ENCODE measurements around the gene IGSF5.
A peak's percentile ranks its signal among the peaks of the same experiment; 100 is the strongest.

The IGSF5 gene

DNA sequence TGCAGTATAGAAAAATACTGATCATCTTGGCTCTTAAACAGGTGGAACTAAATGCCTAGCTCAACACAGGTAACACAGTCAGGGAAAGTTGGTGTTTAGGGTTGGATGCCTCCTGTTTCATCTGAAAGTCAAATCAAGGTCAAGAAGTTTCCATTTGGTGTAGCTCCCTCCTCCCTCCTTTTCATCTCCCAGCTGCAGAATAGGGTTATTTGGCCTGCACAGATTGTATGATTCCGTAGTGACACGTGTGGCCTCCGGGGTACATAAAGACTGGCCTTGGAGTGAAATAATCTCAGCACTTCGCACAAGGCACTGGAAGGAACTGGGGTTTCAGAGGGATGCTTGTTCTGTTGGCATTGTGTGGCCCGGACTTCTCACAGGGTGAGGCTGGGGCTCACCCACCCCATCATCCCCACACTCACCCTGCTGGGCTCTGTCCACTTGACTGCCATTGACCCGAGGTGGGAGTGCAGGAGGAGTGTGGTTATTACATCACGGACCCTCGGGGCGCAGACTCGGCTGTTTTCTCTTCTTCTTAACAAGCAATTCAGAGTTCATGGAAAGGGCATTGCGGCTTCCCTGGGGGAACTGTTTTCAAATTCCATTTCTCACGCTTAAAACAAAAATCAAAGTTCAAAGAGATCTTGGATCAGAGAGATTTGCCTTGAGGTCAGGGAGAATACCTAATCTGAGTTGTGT lies 18.4 kb downstream of the IGSF5 start (continued):
- no peak for TF ChIP-seq PRDM2 (tag by site-specific recombination; IDR thresholded peaks at IDR 0.05; ENCODE audit: borderline replicate concordance)

- no peak for TF ChIP-seq ZNF510 (tag by site-specific recombination; IDR thresholded peaks at IDR 0.05; ENCODE audit: insufficient replicate concordance)
- no peaks in the 10 kb centered on the region for H3K36me3 ChIP-seq (ENCODE audit: control insufficient read depth in 2 of 2, insufficient read depth in 1 of 2, low read length in 2 of 2)
- no peak overlapping the region for H3K4me3 ChIP-seq (ENCODE audit: low read depth, low read length)
- no peaks in the 10 kb centered on the region for H3K4me1 ChIP-seq (ENCODE audit: control insufficient read depth, insufficient read depth, low read length)
- H3K9me3 ChIP-seq (ENCODE audit: control insufficient read depth, insufficient read depth, low read depth, low read length) = no peaks in the 10 kb centered on the region
- POLR2A ChIA-PET = no interaction called here
- H3K27ac ChIP-seq (ENCODE audit: extremely low read depth, low read depth, low read length) = no peak overlapping the region
- CTCF ChIA-PET = no interaction called here
Observed at GRCh38 chr21:39774227-39774626, 29.2 kb downstream of the IGSF5 start.

DNA sequence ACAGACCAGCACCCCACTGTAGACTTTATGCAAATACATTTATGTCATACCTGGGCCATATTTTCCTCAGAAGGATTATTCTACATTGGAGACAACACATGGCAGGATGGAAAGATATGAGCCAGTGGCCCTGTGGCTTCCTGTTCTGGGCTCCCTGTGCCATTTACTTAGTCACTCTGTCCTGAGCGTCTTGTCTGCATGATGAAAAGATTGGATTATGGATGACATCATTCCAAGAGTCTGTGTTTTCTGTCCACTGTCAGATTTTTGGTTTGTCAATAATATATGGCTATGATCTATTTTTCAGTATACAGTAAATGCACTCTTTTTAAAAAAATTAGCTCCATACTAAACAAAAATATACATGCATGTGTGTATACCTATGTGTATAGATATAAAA lies 30.8 kb downstream of the IGSF5 start:
- no peaks in the 10 kb centered on the region for H3K4me1 ChIP-seq (ENCODE audit: control insufficient read depth, insufficient read depth, low read length)
- no peaks in the 10 kb centered on the region for H3K9me3 ChIP-seq (ENCODE audit: control insufficient read depth, insufficient read depth, low read depth, low read length)
- POLR2A ChIA-PET = no interaction called here
- H3K36me3 ChIP-seq (ENCODE audit: control insufficient read depth in 2 of 2, insufficient read depth in 1 of 2, low read length in 2 of 2) = no peaks in the 10 kb centered on the region
- H3K27ac ChIP-seq (ENCODE audit: extremely low read depth, low read depth, low read length) = no peak overlapping the region
- H3K4me3 ChIP-seq (ENCODE audit: low read depth, low read length) = no peak overlapping the region
- CTCF ChIA-PET = no interaction called here
- TF ChIP-seq ZNF48 (tag by site-specific recombination; IDR thresholded peaks at IDR 0.05) (no peak), ZNF266 (tag by site-specific recombination; IDR thresholded peaks at IDR 0.05; ENCODE audit: low read depth) (no peak), ZNF670 (tag by site-specific recombination; IDR thresholded peaks at IDR 0.05; ENCODE audit: low read depth) (no peak), INSM2 (tag by site-specific recombination; IDR thresholded peaks at IDR 0.05) (no peak), ATF2 (tag by site-specific recombination; IDR thresholded peaks at IDR 0.05; ENCODE audit: low read depth) (peak; percentile 56; the same call in 1 of the 2 replicates)

DNA sequence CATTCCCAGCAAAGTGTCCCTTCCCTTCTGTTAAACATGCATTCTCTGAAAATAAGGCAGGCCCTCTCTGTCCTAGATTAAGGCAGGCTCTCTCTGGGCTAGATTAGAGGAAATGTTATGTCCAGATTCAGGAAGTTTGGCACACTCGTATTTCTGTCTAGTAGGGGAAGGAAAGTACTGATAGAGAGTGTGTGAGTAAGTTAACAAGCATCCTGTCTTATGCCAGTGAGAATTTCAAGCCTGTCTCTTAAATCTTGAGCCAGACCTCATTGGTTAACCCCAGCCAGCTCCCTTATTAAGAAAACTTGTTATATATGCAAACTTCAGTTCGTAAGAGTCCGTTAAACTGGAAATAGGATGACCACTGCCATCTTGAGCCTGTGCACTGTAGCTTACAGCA lies 31.6 kb downstream of the IGSF5 start:
- Histone ChIP-seq H3K27ac (ENCODE audit: extremely low read depth, low read depth, low read length) (no peak overlapping the region), H3K9me3 (ENCODE audit: control insufficient read depth, insufficient read depth, low read depth, low read length) (no peaks in the 10 kb centered on the region), H3K4me3 (ENCODE audit: low read depth, low read length) (no peak overlapping the region), H3K4me1 (ENCODE audit: control insufficient read depth, insufficient read depth, low read length) (no peaks in the 10 kb centered on the region), H3K36me3 (ENCODE audit: control insufficient read depth in 2 of 2, insufficient read depth in 1 of 2, low read length in 2 of 2) (no peaks in the 10 kb centered on the region)
- CTCF ChIA-PET = interaction anchor here (0.6 to 1.5 kb wide), 1 partner anchor 12 kb away, joined by 3 to 6 read pairs; no protein-coding TSS in a partner anchor
- POLR2A ChIA-PET = no interaction called here
- TF ChIP-seq ZNF350 (tag by site-specific recombination; IDR thresholded peaks at IDR 0.05) = no peak
- TF ChIP-seq ZNF610 (tag by site-specific recombination; IDR thresholded peaks at IDR 0.05; ENCODE audit: borderline replicate concordance) = no peak
- TF ChIP-seq ZNF416 (tag by site-specific recombination; IDR thresholded peaks at IDR 0.05) = no peak
- TF ChIP-seq ZFP3 (tag by site-specific recombination; IDR thresholded peaks at IDR 0.05; ENCODE audit: low read depth) = no peak
- no peak for TF ChIP-seq SETDB1 (IDR thresholded peaks at IDR 0.05; ENCODE audit: insufficient read length, low read length)
- TF ChIP-seq ZNF221 (tag by site-specific recombination; IDR thresholded peaks at IDR 0.05; ENCODE audit: borderline replicate concordance) = no peak
- TF ChIP-seq ZNF423 (tag by site-specific recombination; IDR thresholded peaks at IDR 0.05) = no peak
- TF ChIP-seq TSHZ1 (tag by site-specific recombination; IDR thresholded peaks at IDR 0.05; ENCODE audit: borderline replicate concordance) = no peak
- no peak for TF ChIP-seq GLI2 (tag by site-specific recombination; IDR thresholded peaks at IDR 0.05; ENCODE audit: borderline replicate concordance, low read depth)
